H9 (cell line): ENCODE measurements around the gene LPAR1. TPM values are rescaled to one million over a fixed set of nuclear protein-coding genes. Genes with fewer than 3 reads are reported as not detected.

Experiments used
- DNase-seq: peaks from one replicate; pipeline ENCODE4 v3.0.0-alpha.2; 2017
- H2AFZ ChIP-seq: one replicate; pipeline ENCODE4 v1.6.1; 2013; ENCODE audit warnings: mild to moderate bottlenecking, low read length, control low read depth, moderate library complexity
- H2AK5ac ChIP-seq: 2 replicates; pipeline ENCODE4 v1.6.1; 2013; ENCODE audit warnings: low read length, control low read depth, mixed read lengths; ENCODE audit not compliant: insufficient read length
- H2BK120ac ChIP-seq: one replicate; pipeline ENCODE4 v1.6.1; 2013; ENCODE audit warnings: low read depth, mild to moderate bottlenecking, low read length, control low read depth, inconsistent platforms; ENCODE audit not compliant: poor library complexity, severe bottlenecking
- H2BK12ac ChIP-seq: 2 replicates; pipeline ENCODE4 v1.6.1; 2013; ENCODE audit warnings: low read length, control low read depth, mixed read lengths, low read depth; ENCODE audit not compliant: insufficient read length
- H2BK15ac ChIP-seq: 2 replicates; pipeline ENCODE4 v1.6.1; 2013; ENCODE audit warnings: low read depth, low read length, control low read depth
- H2BK20ac ChIP-seq: one replicate; pipeline ENCODE4 v1.6.1; 2013; ENCODE audit warnings: low read depth, mild to moderate bottlenecking, low read length, control low read depth, inconsistent platforms; ENCODE audit not compliant: poor library complexity, severe bottlenecking
- H2BK5ac ChIP-seq: 2 replicates; pipeline ENCODE4 v1.6.1; 2013; ENCODE audit warnings: low read length, control low read depth, mixed read lengths; ENCODE audit not compliant: insufficient read length
- H3K14ac ChIP-seq: 2 replicates; pipeline ENCODE4 v1.6.1; 2013; ENCODE audit warnings: low read length, control low read depth; ENCODE audit not compliant: insufficient read depth
- H3K18ac ChIP-seq: 2 replicates; pipeline ENCODE4 v1.6.1; 2013; ENCODE audit warnings: low read depth, mild to moderate bottlenecking, mixed read lengths, low read length, control low read depth; ENCODE audit not compliant: insufficient read length
- H3K23ac ChIP-seq: 2 replicates; pipeline ENCODE4 v1.6.1; 2013; ENCODE audit warnings: low read length, control low read depth, mixed read lengths, low read depth; ENCODE audit not compliant: insufficient read length
- H3K23me2 ChIP-seq: 2 replicates; pipeline ENCODE4 v1.6.1; 2013; ENCODE audit warnings: low read depth, mild to moderate bottlenecking, mixed read lengths, low read length, control low read depth; ENCODE audit not compliant: insufficient read length, poor library complexity, severe bottlenecking
- H3K27ac ChIP-seq: 2 replicates; pipeline ENCODE4 v1.5.1; 2013; ENCODE audit warnings: low read length, control low read depth, mixed read lengths, low read depth; ENCODE audit not compliant: insufficient read length
- H3K27me3 ChIP-seq: 2 replicates; pipeline ENCODE4 v1.6.1; 2013; ENCODE audit warnings: low read length, control low read depth, inconsistent platforms; ENCODE audit not compliant: insufficient read depth
- H3K4ac ChIP-seq: 2 replicates; pipeline ENCODE4 v1.6.1; 2013; ENCODE audit warnings: low read depth, mild to moderate bottlenecking, control low read depth, inconsistent platforms, low read length, moderate library complexity
- H3K4me1 ChIP-seq: 2 replicates; pipeline ENCODE4 v1.6.1; 2013; ENCODE audit warnings: low read length, control low read depth, inconsistent platforms; ENCODE audit not compliant: insufficient read depth
- H3K4me2 ChIP-seq: 2 replicates; pipeline ENCODE4 v1.6.1; 2013; ENCODE audit warnings: low read length, control low read depth, mixed read lengths; ENCODE audit not compliant: insufficient read length, insufficient read depth
- H3K56ac ChIP-seq: 2 replicates; pipeline ENCODE4 v1.6.1; 2013; ENCODE audit warnings: low read depth, mild to moderate bottlenecking, mixed read lengths, low read length, control low read depth; ENCODE audit not compliant: insufficient read length
- H3K79me1 ChIP-seq: 2 replicates; pipeline ENCODE4 v1.6.1; 2013; ENCODE audit warnings: low read depth, mild to moderate bottlenecking, moderate library complexity, low read length, control low read depth, inconsistent platforms; ENCODE audit not compliant: insufficient read depth, poor library complexity, severe bottlenecking
- H3K79me2 ChIP-seq: 2 replicates; pipeline ENCODE4 v1.6.1; 2013; ENCODE audit warnings: low read length, control low read depth, inconsistent platforms; ENCODE audit not compliant: insufficient read depth
- H3K9ac ChIP-seq: 2 replicates; pipeline ENCODE4 v1.6.1; 2013; ENCODE audit warnings: low read length, control low read depth, mixed read lengths; ENCODE audit not compliant: insufficient read length; ENCODE audit errors: extremely low read depth
- H3K9me3 ChIP-seq: one replicate; pipeline ENCODE4 v1.6.1; 2013; ENCODE audit warnings: low read depth, low read length, inconsistent platforms; ENCODE audit not compliant: control insufficient read depth
- H3T11ph ChIP-seq: one replicate; pipeline ENCODE4 v1.6.1; 2013; ENCODE audit warnings: mild to moderate bottlenecking, low read length, control low read depth, inconsistent platforms
- H4K20me1 ChIP-seq: one replicate; pipeline ENCODE4 v1.6.1; 2013; ENCODE audit not compliant: control insufficient read depth, insufficient read length, insufficient read depth
- H4K5ac ChIP-seq: 2 replicates; pipeline ENCODE4 v1.6.1; 2013; ENCODE audit warnings: low read depth, mild to moderate bottlenecking, mixed read lengths, low read length, control low read depth; ENCODE audit not compliant: insufficient read length
- H4K8ac ChIP-seq: replicated peaks from 2 replicates; pipeline ENCODE4 v1.6.1; 2013; ENCODE audit warnings: low read length, control low read depth, mixed read lengths, low read depth; ENCODE audit not compliant: insufficient read length
- H4K91ac ChIP-seq: 2 replicates; pipeline ENCODE4 v1.6.1; 2013; ENCODE audit warnings: low read depth, mild to moderate bottlenecking, moderate library complexity, mixed read lengths, low read length, control low read depth; ENCODE audit not compliant: insufficient read length
- H3K27ac Mint-ChIP-seq, 3 experiments: 2 replicates in 2 of 3; 3 replicates in 1 of 3; pipeline ENCODE4 v1.8.0; 2020 to 2021; ENCODE audit warnings: mixed read lengths in 3 of 3, mild to moderate bottlenecking in 1 of 3, moderate library complexity in 1 of 3
- H3K27me3 Mint-ChIP-seq: 2 replicates; pipeline ENCODE4 v1.8.0; 2021; ENCODE audit warnings: low read depth, mild to moderate bottlenecking, moderate library complexity, mixed read lengths
- H3K36me3 Mint-ChIP-seq, 3 experiments: 2 replicates in 2 of 3; 3 replicates in 1 of 3; pipeline ENCODE4 v1.8.0; 2020 to 2021; ENCODE audit warnings: low read depth in 3 of 3, mixed read lengths in 3 of 3; ENCODE audit not compliant: insufficient read depth in 1 of 3
- H3K4me1 Mint-ChIP-seq, 2 experiments: 2 replicates each; pipeline ENCODE4 v1.8.0; 2020; ENCODE audit warnings: mixed read lengths in 2 of 2
- H3K4me3 Mint-ChIP-seq, 2 experiments: 2 replicates in 1 of 2; 3 replicates in 1 of 2; pipeline ENCODE4 v1.8.0; 2020 to 2021; ENCODE audit warnings: mild to moderate bottlenecking in 2 of 2, mixed read lengths in 2 of 2, moderate library complexity in 1 of 2
- H3K9me3 Mint-ChIP-seq, 2 experiments: 2 replicates in 1 of 2; 3 replicates in 1 of 2; pipeline ENCODE4 v1.8.0; 2020; ENCODE audit warnings: mild to moderate bottlenecking in 2 of 2, mixed read lengths in 2 of 2, moderate library complexity in 1 of 2
- WGBS: extraction: QIAGEN DNeasy Blood & Tissue Kit; methylation state at CpG from one replicate; pipeline ENCODE4 v1.1.7; 2013; ENCODE audit warnings: missing lambda C conversion rate, low lambda C conversion rate, mixed read lengths; ENCODE audit not compliant: insufficient read length; ENCODE audit errors: extremely low coverage; 5-methylcytosine and 5-hydroxymethylcytosine counted together
- total RNA-seq: library from RNA; stranded (reverse); gene quantifications from 2 replicates; pipeline ENCODE4 v1.2.1, GENCODE V29; 2021
- TF ChIP-seq, protein P1 (sequence below): fragments of 200-600 bp; sonication (generic); conservative IDR thresholded peaks from 3 replicates; pipeline ENCODE4 v1.8.0; 2021; ENCODE audit warnings: antibody characterized with exemption, mild to moderate bottlenecking

LPAR1 gene
- total RNA-seq, 1 experiment from 2014 or later: 1.3 TPM

DNA sequence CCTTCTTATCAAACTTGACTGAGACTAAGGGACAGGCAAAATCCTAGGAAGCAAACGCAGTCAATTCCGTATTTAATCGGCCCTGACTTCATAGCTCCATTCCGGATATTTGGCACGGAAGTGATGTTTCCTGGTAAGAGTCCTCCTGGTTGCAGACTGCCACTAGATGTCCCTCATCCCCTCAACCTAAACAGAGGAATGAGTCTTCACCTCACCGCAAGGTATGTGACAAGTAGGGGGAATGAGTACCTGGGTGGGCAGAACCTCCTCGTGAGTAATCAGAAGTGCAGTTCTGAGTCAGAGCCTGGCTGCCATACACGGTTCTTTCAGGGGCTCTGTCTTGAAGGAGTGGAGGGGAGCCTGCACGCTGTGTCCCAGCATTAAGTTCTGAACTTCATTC, 196.1 kb downstream of the LPAR1 start:
- H3K14ac ChIP-seq: no peak overlapping the region
- no peaks in the 10 kb centered on the region for H3K9me3 ChIP-seq
- H3K9ac ChIP-seq: no peak overlapping the region
- no peaks in the 10 kb centered on the region for H4K20me1 ChIP-seq
- H4K8ac ChIP-seq: no peak overlapping the region
- TF ChIP-seq, protein P1, sequence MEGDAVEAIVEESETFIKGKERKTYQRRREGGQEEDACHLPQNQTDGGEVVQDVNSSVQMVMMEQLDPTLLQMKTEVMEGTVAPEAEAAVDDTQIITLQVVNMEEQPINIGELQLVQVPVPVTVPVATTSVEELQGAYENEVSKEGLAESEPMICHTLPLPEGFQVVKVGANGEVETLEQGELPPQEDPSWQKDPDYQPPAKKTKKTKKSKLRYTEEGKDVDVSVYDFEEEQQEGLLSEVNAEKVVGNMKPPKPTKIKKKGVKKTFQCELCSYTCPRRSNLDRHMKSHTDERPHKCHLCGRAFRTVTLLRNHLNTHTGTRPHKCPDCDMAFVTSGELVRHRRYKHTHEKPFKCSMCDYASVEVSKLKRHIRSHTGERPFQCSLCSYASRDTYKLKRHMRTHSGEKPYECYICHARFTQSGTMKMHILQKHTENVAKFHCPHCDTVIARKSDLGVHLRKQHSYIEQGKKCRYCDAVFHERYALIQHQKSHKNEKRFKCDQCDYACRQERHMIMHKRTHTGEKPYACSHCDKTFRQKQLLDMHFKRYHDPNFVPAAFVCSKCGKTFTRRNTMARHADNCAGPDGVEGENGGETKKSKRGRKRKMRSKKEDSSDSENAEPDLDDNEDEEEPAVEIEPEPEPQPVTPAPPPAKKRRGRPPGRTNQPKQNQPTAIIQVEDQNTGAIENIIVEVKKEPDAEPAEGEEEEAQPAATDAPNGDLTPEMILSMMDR: peak; percentile 46
- H2BK20ac ChIP-seq: no peak overlapping the region
- H2AFZ ChIP-seq: no peak overlapping the region
- H3T11ph ChIP-seq: no peak overlapping the region
- no peak overlapping the region for H4K91ac ChIP-seq
- H2BK12ac ChIP-seq: no peak overlapping the region
- Mint-ChIP-seq H3K36me3 (no peaks in the 10 kb centered on the region), H3K27me3 (no peaks in the 10 kb centered on the region), H3K4me1 (no peaks in the 10 kb centered on the region), H3K9me3 (no peaks in the 10 kb centered on the region), H3K4me3 (no peak overlapping the region), H3K27ac (no peak overlapping the region)
- no peak overlapping the region for H3K23ac ChIP-seq
- no peak overlapping the region for H3K27ac ChIP-seq
- H3K56ac ChIP-seq: no peak overlapping the region
- H3K18ac ChIP-seq: no peak overlapping the region
- no peak overlapping the region for H3K4ac ChIP-seq
- H3K23me2 ChIP-seq: no peaks in the 10 kb centered on the region
- no CpG with 5 or more reads among the region's 9 CpGs for WGBS
- peak; percentile 36 for DNase-seq
- H2BK15ac ChIP-seq: no peak overlapping the region
- H4K5ac ChIP-seq: no peak overlapping the region
- no peaks in the 10 kb centered on the region for H3K27me3 ChIP-seq
- no peaks in the 10 kb centered on the region for H3K79me1 ChIP-seq
- H2BK120ac ChIP-seq: no peak overlapping the region
- no peak overlapping the region for H3K4me2 ChIP-seq
- H2BK5ac ChIP-seq: no peak overlapping the region
- H3K4me1 ChIP-seq: no peaks in the 10 kb centered on the region
- H2AK5ac ChIP-seq: no peak overlapping the region
- no peaks in the 10 kb centered on the region for H3K79me2 ChIP-seq
